HT-29 (cell line): ENCODE measurements around the gene HSBP1L1. TPM values are rescaled to one million over a fixed set of nuclear protein-coding genes. Genes with fewer than 3 reads are reported as not detected.

Experiments
- DNase-seq: peaks from one replicate; pipeline ENCODE4 v3.0.0-alpha.2; 2015; ENCODE audit warnings: low spot score
- total RNA-seq: library from RNA; depleted of rRNA; stranded (reverse); fragments of >200 nt; shearing (Covaris generic); gene quantifications from 2 replicates; pipeline ENCODE4 v1.2.3, GENCODE V29; 2014

Gene HSBP1L1
- total RNA-seq, 1 experiment from 2014 or later: 43.6 TPM

DNA sequence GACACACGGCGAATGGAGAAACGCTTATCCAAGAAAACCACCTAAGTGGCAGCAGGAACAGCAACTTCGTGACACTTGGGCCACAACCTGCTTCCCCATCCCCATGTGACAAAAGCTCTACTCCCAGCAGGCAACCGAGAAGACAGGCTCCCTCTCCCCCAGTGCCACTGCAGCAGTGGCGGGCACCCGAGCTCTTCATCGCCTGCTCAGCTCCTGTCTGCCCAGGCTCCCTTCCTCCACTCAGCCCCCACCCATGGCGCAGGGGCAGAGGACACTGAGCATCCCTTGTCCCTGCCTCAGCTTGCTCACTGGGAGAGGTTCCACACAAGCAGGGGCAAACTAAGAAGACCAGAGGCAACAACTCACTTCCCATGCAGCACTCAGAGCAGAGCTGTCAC, 35.9 kb upstream of the HSBP1L1 start:
- no peak for DNase-seq

- DNase-seq: no peak
These were observed 34.3 kb upstream of the HSBP1L1 start for GRCh38 chr18:79930020-79930642.

GRCh38 chr18:79931475-79931874, 33.0 kb upstream of the HSBP1L1 start:
- DNase-seq: no peak

DNA sequence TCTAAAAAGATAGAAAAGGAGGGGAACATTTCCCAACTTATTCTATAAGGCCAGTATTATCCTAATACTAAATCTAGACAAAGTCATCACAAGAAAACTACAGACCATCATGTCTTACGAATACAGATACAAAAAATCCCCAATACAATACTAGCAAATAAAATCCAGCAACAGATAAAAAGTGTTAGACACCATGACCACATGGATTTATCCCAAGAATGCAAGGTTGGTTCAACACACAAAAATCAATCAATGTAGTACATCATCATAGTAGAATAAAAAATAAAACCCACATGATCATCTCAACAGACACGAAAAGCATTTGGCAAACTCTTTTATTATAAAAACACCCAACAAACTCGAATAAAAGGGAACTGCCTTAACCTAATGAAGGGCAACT, 31.5 kb upstream of the HSBP1L1 start:
- DNase-seq: no peak

DNA sequence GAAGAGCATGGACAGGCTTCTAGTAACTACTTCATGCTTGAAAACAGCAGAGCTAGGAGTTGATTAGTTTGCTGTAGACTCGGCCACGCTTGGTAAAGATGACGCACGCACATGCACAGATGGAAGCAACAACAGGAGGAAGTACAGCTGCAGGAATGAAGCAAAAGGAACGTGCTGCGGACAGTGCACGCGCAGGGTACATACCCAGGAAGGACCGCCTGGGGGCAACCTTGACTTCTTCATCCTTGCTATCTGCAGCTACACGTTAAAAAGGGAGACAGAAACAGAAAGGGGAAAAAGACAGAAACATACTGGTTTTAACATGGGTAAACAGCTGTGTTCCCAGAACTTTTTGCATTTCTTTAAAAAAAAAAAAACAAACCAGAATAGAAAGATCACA, 30.7 kb upstream of the HSBP1L1 start:
- no peak for DNase-seq

DNA sequence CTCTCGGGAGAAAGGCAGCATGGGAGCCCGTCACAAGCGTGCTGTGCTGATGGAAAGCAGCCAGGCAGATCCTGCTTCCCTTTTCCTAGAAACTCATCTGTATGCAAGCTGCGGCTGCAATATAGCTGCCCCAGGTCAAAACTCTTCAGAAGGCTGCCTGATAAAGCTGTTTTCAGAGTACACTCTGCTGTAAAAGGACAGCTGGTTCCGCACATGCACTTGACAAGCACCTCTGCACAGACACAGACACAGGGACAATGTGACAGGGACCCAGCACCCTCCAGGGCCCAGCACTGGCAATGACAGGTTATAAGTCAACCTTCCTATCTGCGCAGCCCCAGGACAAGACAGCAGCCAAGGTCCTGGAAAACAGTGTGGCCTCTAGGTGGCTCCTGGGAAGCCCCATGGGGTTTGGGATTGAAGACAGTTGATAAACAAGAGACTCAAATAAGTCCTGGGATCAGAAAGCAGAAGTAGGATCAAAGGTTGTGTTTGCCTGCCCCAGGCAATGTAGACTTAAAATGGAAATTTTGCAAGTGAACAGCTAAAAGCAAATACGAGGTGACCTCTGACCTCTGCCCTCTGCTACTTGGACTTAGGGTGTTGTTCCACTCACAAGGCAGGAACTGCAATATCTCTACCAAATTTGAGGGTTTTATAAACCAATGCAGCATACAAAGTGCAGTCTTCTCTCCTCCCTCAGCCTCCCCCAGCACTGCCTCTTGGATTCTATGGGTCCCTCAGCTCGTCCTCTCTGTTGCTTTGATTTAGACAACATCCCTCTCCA, 29.9 kb upstream of the HSBP1L1 start:
- no peak for DNase-seq

GRCh38 chr18:79935098-79935480, 29.4 kb upstream of the HSBP1L1 start:
- DNase-seq: no peak

- no peak for DNase-seq
These were observed 28.9 kb upstream of the HSBP1L1 start for GRCh38 chr18:79935499-79935898.

- no peak for DNase-seq
These were observed 28.5 kb upstream of the HSBP1L1 start for GRCh38 chr18:79935925-79936324.

GRCh38 chr18:79936641-79937040, 27.8 kb upstream of the HSBP1L1 start:
- DNase-seq: no peak

DNA sequence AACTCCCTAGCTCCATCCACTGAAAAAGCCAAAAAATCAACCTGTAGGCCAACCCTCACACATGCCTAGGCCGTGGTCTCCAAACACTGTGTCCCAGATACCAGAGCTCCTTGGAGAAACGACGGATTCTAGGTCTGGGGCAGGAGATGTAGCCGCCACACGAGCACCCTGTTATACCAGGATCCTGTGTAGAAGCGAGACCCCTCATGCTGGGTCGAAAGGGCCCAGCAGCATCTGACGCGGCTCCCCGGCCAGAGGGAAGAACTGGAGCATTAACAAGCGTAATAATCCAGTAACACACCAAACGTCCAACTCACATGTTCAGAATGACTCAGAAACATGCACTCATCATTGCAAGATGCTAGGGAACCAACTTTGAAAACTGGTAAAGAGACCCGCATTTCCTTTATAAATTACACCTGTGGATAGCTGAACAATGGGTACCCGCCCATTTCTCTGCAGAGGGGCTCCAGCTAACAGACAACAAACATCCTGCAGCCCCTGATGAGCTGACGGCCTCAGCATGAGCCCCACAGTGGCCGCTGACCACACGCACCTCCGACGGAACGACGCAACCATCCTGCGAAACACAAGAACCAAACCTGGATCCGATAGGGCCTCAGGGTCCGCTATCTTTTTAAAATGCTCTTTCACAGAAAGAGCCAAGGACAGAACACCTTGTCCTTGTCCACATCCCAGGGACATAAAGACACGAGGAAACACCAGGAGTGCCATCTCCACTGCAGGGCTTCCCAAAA, 27.2 kb upstream of the HSBP1L1 start:
- DNase-seq: no peak

GRCh38 chr18:79938196-79938595, 26.2 kb upstream of the HSBP1L1 start:
- no peak for DNase-seq

DNA sequence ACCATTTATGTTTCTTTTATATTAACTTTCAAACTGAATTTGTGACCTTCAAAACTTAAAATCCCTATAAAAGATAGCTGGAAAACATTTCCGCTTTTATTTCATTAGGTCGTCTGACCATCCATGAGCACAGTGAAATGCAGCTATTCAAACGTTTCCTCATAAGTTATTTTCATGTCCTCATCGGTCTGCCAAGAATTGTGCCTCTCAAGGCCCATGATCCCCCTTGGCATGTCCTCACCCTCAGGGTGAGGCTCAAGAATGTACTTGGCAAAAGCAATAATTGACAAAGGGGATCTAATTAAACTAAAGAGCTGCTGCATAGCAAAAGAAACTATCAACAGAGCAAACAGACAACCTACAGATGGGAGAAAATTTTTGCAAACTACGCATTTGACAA, 25.3 kb upstream of the HSBP1L1 start:
- DNase-seq: no peak

DNA sequence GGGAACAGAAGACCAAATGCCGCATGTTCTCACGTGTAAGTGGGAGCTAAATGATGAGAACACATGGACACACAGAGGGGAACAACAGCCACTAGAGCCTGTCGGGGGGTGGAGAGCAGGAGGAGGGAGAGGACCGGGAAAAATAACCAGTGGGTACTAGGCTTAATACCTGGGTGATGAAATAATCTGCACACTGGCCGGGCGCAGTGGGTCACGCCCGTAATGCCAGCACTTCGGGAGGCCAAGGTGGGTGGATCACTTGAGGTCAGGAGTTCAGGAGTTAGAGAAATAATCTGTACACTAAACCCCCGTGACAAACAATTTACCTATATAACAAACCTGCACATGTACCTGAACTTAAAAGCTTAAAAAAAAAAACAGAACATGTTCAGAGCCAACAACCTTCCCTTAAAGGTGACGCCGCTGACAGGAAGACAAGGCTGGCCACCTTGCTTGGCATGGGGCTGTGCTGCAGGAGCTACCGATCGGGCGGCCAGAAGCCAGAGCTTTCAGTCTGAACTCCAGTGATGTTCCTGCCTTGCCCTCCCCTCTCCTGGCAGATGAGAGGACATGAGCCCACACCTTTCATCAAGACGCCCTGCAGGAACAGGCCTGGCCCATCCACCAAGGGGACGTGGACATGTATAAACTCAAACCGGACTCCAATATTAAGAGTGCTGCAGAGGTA, 24.2 kb upstream of the HSBP1L1 start:
- DNase-seq: no peak

DNA sequence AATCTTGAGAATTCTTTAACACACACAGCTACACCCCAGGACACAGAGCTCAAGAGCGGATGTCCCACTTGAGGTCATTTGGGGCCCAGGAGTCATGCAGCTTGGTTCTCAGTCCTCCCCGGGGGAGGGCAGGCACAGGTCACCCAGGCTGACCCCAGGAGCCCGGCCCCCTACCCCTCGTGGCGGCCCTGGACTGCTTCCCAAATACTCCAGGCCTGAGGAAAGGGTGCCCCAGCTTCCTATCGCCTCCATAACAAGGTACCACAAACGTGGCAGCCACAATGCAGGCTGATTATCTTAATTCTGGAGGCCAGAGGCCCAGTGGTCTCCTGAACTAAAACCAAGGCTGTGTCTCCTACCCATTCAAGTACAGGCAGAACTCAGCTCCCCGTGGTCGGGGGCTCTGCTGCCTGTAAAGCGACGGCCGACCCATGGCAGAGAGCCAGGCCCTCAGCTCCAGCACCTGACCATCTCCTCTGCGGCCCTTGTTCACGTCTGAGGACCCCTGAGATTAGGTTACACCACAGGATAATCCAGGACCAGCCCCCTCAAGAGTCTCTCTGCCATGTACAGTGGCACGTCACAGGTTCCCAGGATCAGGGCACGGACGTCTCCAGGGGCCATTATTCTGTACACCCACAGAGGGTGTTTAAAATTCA, 23.5 kb upstream of the HSBP1L1 start:
- no peak for DNase-seq

DNA sequence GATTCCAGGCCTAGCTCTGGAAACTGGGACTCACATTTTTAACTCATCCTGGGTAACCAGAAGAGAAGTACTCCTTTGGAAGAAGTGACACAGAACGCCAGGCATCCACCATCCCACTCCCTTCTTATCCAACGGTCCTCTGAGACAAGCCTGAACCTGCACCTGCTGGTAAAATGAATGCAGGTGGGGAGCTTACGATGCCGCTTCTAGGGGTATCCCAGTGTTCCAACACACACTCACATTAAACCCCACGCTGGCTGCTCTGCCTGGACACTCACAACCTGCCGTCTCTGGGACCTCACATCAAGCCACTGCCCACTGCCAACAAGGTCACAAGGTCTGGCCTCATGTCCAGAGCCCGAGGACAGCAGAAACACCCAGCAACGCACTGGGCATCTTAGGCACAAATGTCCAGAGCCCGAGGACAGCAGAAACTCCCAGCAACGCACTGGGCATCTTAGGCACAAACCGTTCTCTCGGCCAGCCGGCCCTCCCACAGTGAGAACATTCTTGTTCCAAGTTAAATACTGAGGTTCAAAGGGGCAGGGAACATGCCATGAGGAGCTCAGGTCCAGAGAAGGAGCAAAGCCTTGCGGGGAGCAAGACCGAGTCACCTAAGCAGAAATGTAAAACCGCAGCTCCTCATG, 22.8 kb upstream of the HSBP1L1 start:
- DNase-seq: no peak

DNA sequence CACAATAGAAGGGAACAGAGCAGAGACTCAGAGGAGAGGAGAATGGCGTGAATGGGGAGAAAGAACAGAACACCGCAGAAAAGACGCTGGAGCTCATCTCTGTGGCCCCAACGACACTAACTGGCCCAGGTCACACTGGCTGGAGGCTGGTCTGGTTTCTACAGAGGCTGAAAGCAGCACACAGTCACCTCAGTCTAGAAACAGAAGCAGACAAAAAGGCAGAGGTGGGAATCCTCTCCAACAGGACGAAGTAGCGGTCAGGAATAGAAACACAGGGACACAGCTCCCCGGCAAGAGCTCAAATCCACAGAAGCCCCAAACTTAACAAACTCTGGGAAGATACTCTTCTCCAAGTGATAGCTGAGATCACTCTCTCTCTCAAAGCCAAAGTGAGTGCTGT, 22.2 kb upstream of the HSBP1L1 start:
- no peak for DNase-seq

DNA sequence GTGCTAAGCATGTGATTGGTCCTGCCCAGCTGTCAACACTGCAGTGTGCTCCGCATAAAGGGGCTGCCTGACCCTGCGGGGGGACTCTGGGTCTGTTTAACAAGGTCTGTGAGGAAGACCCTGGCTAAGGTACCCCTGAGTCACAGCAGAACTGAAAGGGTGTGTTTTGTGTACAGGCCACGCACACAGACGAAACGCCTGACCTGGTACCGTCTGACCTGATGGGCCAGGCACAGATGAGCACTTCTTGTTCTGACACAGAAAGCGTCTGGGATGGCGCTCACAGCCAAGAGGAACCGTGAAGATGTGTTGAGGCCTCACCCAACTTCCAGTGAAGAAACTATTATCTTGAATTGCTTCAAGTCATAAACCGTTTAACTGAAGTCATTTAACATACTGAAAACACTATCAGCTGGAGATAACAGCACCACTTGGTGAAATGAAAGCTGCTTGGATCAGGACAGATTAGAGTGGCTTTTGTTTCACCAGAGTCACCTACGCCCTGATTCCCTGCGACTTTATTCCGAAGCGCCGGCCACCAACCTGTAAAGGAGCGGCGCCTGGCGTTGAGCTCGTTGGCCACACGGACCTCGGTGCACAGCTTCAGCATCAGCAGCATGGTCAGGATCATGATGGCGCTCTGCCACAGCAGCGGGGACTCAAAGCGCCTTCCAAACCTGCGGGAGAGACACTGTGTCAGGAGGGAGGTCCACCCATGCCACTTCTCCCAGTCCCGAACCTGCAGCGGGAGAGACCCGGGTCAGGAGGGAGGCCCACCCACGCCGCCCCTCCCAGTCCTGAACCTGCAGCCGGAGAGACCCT, 21.4 kb upstream of the HSBP1L1 start:
- DNase-seq: no peak

DNA sequence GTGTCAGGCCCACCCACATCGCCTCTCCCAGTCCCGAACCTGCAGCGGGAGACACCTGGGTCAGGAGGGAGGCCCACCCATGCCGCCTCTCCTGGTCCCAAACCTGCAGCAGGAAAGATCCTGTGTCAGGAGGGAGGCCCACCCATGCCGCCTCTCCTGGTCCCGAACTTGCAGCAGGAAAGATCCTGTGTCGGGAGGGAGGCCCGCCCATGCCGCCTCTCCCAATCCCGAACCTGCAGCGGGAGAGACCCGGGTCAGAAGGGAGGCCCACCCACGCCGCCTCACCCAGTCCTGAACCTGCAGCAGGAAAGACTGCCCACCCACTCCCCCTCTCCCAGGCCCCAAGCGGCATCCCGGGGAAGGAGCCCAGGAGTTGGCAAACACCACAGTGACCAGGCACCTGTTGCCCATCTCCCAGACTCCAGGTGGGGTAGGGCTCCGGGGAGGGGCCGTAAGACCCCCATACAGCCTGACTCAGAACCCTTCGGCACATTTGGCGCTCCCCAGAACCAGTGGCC, 20.8 kb upstream of the HSBP1L1 start:
- DNase-seq: no peak
